Neural progenitor cell (in vitro differentiated cells): ENCODE results near the gene ANKS1B. TPM values are rescaled to one million over a fixed set of nuclear protein-coding genes. Genes with fewer than 3 reads are reported as not detected.

Experiments used
- DNase-seq: peaks from one replicate; pipeline ENCODE4 v3.0.0-alpha.2; 2016; ENCODE audit warnings: low spot score
- H2AFZ ChIP-seq: fragments of 200-600 bp; sonication (generic); replicated peaks from 2 replicates; pipeline ENCODE4 v1.6.1; 2016; ENCODE audit warnings: antibody characterized with exemption
- H3F3A ChIP-seq: fragments of 200-600 bp; sonication (generic); 2 replicates; pipeline ENCODE4 v1.6.1; 2016; ENCODE audit warnings: antibody characterized with exemption, low read depth
- H3K27ac ChIP-seq: fragments of 200-600 bp; sonication (generic); 2 replicates; pipeline ENCODE4 v1.5.1; 2016; ENCODE audit warnings: mild to moderate bottlenecking
- H3K27me3 ChIP-seq: fragments of 200-600 bp; sonication (generic); 2 replicates; pipeline ENCODE4 v1.6.1; 2016; ENCODE audit warnings: mild to moderate bottlenecking, moderate library complexity
- H3K36me3 ChIP-seq: fragments of 200-600 bp; sonication (generic); 2 replicates; pipeline ENCODE4 v1.5.1; 2016
- H3K4me1 ChIP-seq: fragments of 200-600 bp; sonication (generic); 2 replicates; pipeline ENCODE4 v1.6.1; 2016; ENCODE audit warnings: mixed run types
- H3K4me2 ChIP-seq: fragments of 200-600 bp; sonication (generic); 2 replicates; pipeline ENCODE4 v1.6.1; 2016
- H3K4me3 ChIP-seq: fragments of 200-600 bp; sonication (generic); 2 replicates; pipeline ENCODE4 v1.5.1; 2016
- H3K79me2 ChIP-seq: fragments of 200-600 bp; sonication (generic); 2 replicates; pipeline ENCODE4 v1.6.1; 2016; ENCODE audit warnings: low read depth
- H3K9ac ChIP-seq: fragments of 200-600 bp; sonication (generic); 2 replicates; pipeline ENCODE4 v1.6.1; 2016
- H3K9me3 ChIP-seq: fragments of 200-600 bp; sonication (generic); 2 replicates; pipeline ENCODE4 v1.5.1; 2016; ENCODE audit warnings: low read depth
- H4K20me1 ChIP-seq: fragments of 200-600 bp; sonication (generic); 2 replicates; pipeline ENCODE4 v1.6.1; 2016; ENCODE audit warnings: low read depth
- H3K27ac Mint-ChIP-seq: 3 replicates; pipeline ENCODE4 v1.8.0; 2021; ENCODE audit warnings: mixed read lengths
- H3K27me3 Mint-ChIP-seq: 2 replicates; pipeline ENCODE4 v1.8.0; 2022; ENCODE audit warnings: low read depth, mild to moderate bottlenecking, inconsistent platforms, moderate library complexity, mixed read lengths; ENCODE audit not compliant: insufficient read depth
- H3K36me3 Mint-ChIP-seq: 3 replicates; pipeline ENCODE4 v1.8.0; 2021; ENCODE audit warnings: mixed read lengths
- H3K4me1 Mint-ChIP-seq: 3 replicates; pipeline ENCODE4 v1.8.0; 2021; ENCODE audit warnings: mixed read lengths
- H3K4me3 Mint-ChIP-seq: 3 replicates; pipeline ENCODE4 v1.8.0; 2021; ENCODE audit warnings: mild to moderate bottlenecking, moderate library complexity, mixed read lengths
- H3K9me3 Mint-ChIP-seq: 3 replicates; pipeline ENCODE4 v1.8.0; 2020; ENCODE audit warnings: mixed read lengths
- EZH2 ChIP-seq: fragments of 200-600 bp; sonication (generic); IDR thresholded peaks from 2 replicates; pipeline ENCODE4 v1.6.1; 2017; ENCODE audit warnings: antibody characterized with exemption, mild to moderate bottlenecking, moderate library complexity
- EZH2phosphoT487 ChIP-seq: fragments of 200-600 bp; sonication (generic); IDR thresholded peaks from 2 replicates; pipeline ENCODE4 v1.6.1; 2017; ENCODE audit warnings: antibody characterized with exemption
- total RNA-seq: library from RNA; depleted of rRNA; stranded (reverse); fragments of >200 nt; gene quantifications from 2 replicates; pipeline ENCODE4 v1.2.3, GENCODE V29; 2015; ENCODE audit warnings: low replicate concordance
- TF ChIP-seq, protein P1 (sequence below): fragments of 200-600 bp; sonication (generic); IDR thresholded peaks from 2 replicates; pipeline ENCODE4 v1.5.1; 2017; ENCODE audit warnings: antibody characterized with exemption, mild to moderate bottlenecking

Gene ANKS1B
- total RNA-seq, 1 donor from 2014 or later, result 7.9 TPM

DNA sequence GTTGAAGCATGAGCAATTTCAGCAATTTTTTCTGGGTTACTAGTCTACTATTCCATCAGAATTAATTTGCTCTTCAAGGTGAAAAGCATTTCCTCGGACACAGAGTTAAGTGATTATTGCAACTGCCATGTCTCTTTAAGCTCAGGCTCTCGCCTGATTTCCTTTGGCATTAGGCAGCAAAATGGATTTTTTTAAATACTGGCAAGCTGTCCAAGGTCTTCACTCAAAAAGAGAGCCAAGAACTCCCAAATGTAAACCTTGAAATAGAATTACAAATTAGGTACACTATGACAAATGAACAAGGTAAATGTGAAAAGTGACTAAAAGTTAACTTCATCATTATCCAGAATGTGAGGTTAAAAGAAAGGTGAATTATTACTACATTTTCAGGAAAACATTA lies 225.3 kb downstream of the ANKS1B start:
- Histone ChIP-seq H2AFZ (no peak overlapping the region), H3K27me3 (no peaks in the 10 kb centered on the region), H3K4me2 (no peak overlapping the region), H4K20me1 (no peaks in the 10 kb centered on the region), H3K27ac (no peak overlapping the region), H3K4me3 (no peak overlapping the region), H3K9ac (no peak overlapping the region), H3F3A (no peaks in the 10 kb centered on the region), H3K4me1 (no peaks in the 10 kb centered on the region), H3K79me2 (no peaks in the 10 kb centered on the region), H3K9me3 (no peaks in the 10 kb centered on the region), H3K36me3 (no peaks in the 10 kb centered on the region)
- no peak overlapping the region for H3K4me3 Mint-ChIP-seq
- no peaks in the 10 kb centered on the region for H3K9me3 Mint-ChIP-seq
- DNase-seq, result no peak
- H3K27me3 Mint-ChIP-seq, result no peaks in the 10 kb centered on the region
- no peaks in the 10 kb centered on the region for H3K36me3 Mint-ChIP-seq
- H3K27ac Mint-ChIP-seq, result no peak overlapping the region
- TF ChIP-seq EZH2phosphoT487, result no peak
- TF ChIP-seq, protein P1, sequence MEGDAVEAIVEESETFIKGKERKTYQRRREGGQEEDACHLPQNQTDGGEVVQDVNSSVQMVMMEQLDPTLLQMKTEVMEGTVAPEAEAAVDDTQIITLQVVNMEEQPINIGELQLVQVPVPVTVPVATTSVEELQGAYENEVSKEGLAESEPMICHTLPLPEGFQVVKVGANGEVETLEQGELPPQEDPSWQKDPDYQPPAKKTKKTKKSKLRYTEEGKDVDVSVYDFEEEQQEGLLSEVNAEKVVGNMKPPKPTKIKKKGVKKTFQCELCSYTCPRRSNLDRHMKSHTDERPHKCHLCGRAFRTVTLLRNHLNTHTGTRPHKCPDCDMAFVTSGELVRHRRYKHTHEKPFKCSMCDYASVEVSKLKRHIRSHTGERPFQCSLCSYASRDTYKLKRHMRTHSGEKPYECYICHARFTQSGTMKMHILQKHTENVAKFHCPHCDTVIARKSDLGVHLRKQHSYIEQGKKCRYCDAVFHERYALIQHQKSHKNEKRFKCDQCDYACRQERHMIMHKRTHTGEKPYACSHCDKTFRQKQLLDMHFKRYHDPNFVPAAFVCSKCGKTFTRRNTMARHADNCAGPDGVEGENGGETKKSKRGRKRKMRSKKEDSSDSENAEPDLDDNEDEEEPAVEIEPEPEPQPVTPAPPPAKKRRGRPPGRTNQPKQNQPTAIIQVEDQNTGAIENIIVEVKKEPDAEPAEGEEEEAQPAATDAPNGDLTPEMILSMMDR, result no peak
- no peaks in the 10 kb centered on the region for H3K4me1 Mint-ChIP-seq

DNA sequence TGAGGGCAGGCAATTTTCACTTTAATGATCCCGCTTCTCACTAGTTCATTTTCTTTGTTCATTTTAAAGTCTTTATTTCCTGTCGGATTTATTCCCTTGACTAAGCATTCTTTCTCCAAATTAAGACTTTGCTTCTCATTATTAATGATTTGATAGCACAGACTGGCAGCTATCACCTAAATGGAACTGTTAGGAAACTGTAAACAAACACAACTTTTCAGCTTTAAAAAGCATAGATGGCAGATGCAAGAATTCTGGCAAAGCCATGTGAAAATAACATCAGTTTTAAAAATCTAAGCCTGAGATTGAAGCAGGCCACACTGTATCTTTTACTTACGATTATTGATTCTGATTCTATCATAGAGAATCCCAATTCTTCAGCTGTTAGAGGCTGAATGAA lies 225.7 kb downstream of the ANKS1B start:
- Mint-ChIP-seq H3K36me3 (no peaks in the 10 kb centered on the region), H3K27ac (no peak overlapping the region), H3K4me1 (no peaks in the 10 kb centered on the region), H3K27me3 (no peaks in the 10 kb centered on the region), H3K9me3 (peaks cover under 1% of the 10 kb centered on the region), H3K4me3 (no peak overlapping the region)
- Histone ChIP-seq H3K4me3 (no peak overlapping the region), H3K9ac (no peak overlapping the region), H3K4me2 (no peak overlapping the region), H3K36me3 (no peaks in the 10 kb centered on the region), H3K9me3 (no peaks in the 10 kb centered on the region), H3K79me2 (no peaks in the 10 kb centered on the region), H3K27ac (no peak overlapping the region), H4K20me1 (no peaks in the 10 kb centered on the region), H3F3A (no peaks in the 10 kb centered on the region), H3K4me1 (no peaks in the 10 kb centered on the region), H2AFZ (no peak overlapping the region), H3K27me3 (no peaks in the 10 kb centered on the region)
- TF ChIP-seq EZH2, result no peak
- TF ChIP-seq, protein P1, result no peak
- no peak for TF ChIP-seq EZH2phosphoT487
- no peak for DNase-seq

DNA sequence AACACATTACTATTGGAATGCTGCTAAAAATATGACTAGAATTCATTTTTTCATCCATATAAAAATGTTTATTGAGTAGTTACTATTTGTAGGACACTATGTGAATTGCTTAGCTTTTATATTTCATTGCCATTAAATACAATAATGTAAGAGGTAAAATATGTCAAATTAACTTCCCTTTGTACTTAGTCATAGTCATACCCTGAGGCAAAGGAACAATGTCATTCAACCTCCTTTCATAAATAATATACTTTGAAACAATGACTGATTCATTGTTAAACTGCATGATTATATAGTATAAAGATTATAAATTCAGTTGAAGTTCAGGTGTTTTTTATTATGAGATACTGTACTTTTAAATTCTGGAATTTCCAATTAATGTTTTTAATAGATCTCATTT lies 232.0 kb downstream of the ANKS1B start:
- no peaks in the 10 kb centered on the region for H3F3A ChIP-seq
- no peaks in the 10 kb centered on the region for H3K36me3 Mint-ChIP-seq
- no peak overlapping the region for H3K9ac ChIP-seq
- no peaks in the 10 kb centered on the region for H4K20me1 ChIP-seq
- H3K27me3 Mint-ChIP-seq, result no peaks in the 10 kb centered on the region
- no peak overlapping the region for H3K4me2 ChIP-seq
- H3K27ac Mint-ChIP-seq, result no peak overlapping the region
- no peaks in the 10 kb centered on the region for H3K4me1 Mint-ChIP-seq
- H3K4me3 Mint-ChIP-seq, result no peak overlapping the region
- no peaks in the 10 kb centered on the region for H3K4me1 ChIP-seq
- H3K27me3 ChIP-seq, result no peaks in the 10 kb centered on the region
- H3K9me3 Mint-ChIP-seq, result peaks cover 3% of the 10 kb centered on the region
- no peak overlapping the region for H2AFZ ChIP-seq
- TF ChIP-seq EZH2, result no peak
- TF ChIP-seq, protein P1, result no peak
- TF ChIP-seq EZH2phosphoT487, result no peak
- H3K4me3 ChIP-seq, result no peak overlapping the region
- no peak for DNase-seq
- no peaks in the 10 kb centered on the region for H3K9me3 ChIP-seq
- H3K79me2 ChIP-seq, result no peaks in the 10 kb centered on the region
- no peaks in the 10 kb centered on the region for H3K36me3 ChIP-seq
- no peak overlapping the region for H3K27ac ChIP-seq

DNA sequence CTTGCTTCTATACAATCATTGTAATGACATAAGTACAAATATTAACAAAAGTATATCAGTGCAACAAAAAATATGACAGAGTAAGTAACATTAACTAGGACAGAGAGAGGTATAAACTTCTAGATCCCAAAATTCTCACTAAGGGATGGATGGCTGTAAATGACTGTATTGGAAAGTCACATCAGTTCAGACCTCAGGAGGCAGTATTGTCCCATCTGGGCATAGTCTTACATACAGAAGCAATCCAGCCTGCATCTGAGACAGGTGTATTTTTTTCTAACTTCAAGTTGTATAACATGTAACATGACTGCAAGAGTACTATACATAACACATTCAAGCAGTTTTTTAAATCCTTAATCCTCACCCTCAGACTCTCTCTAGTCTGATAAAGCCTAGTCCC lies 238.2 kb downstream of the ANKS1B start:
- Histone ChIP-seq H3K4me1 (no peaks in the 10 kb centered on the region), H3K79me2 (no peaks in the 10 kb centered on the region), H2AFZ (no peak overlapping the region), H3K36me3 (no peaks in the 10 kb centered on the region), H3K4me2 (no peak overlapping the region), H3F3A (no peaks in the 10 kb centered on the region), H3K27ac (no peak overlapping the region), H3K4me3 (no peak overlapping the region), H3K9ac (no peak overlapping the region), H3K9me3 (no peaks in the 10 kb centered on the region), H3K27me3 (no peaks in the 10 kb centered on the region), H4K20me1 (no peaks in the 10 kb centered on the region)
- TF ChIP-seq EZH2 (no peak), EZH2phosphoT487 (no peak)
- TF ChIP-seq, protein P1, result peak; percentile 43
- peak; percentile 31 for DNase-seq
- no peaks in the 10 kb centered on the region for H3K27me3 Mint-ChIP-seq
- no peaks in the 10 kb centered on the region for H3K36me3 Mint-ChIP-seq
- H3K4me1 Mint-ChIP-seq, result no peaks in the 10 kb centered on the region
- H3K27ac Mint-ChIP-seq, result no peak overlapping the region
- no peak overlapping the region for H3K4me3 Mint-ChIP-seq
- no peaks in the 10 kb centered on the region for H3K9me3 Mint-ChIP-seq
